GM18867 (cell line): ENCODE results near the gene TSPAN15.

Experiments
- ATAC-seq: cut with Tn5 transposase; IDR thresholded peaks from one replicate; pipeline ENCODE4 v1.9.1; 2021; ENCODE audit warnings: mild to moderate bottlenecking, moderate library complexity; ENCODE audit not compliant: unreplicated experiment

Gene TSPAN15

DNA sequence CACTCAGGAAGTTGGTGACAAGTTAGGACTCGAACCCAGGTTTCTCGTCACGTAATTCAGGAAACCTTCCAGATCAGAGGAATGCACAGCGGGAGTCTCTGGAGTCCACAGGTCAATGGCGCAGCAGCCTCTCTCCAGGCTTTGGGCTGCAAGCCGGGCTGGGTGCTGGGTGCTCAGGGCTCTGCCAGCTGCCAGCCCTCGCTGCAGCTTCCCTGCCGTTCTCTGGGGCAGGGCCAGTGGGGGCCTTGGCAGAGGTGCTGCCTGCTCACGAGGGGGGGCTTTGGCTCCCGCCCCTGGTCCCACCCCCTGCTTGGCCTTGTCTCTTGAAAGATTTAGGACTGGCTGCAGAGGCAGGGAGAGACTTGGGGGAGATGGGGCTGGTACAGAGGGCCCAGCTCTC lies 34.6 kb upstream of the TSPAN15 start, which contains the start of gene TACR2:
Gene TACR2, minus strand, starts transcription at position 224 of the 400 bp plus-strand sequence. CDS start 595 bp downstream, outside the sequence.
- no peak for ATAC-seq

DNA sequence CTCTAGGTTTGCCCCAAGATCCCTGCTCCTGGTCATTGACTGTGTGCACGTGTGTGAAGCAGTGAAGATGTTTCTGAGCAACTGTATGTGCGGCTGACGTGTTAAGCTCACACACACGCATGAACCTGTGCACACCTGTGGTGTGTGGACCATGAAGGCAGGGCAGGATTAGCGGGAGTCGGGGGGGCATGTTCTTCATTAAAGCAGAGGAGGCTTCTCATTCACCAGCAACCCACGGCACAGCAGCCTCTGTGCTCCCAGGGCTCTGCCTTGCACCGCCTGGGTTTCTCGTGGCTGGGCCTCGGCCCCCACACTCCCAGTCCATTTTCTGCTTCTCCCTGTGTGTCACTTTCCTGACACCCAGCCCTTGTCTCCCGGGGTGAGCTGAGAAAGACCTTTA lies 33.7 kb upstream of the TSPAN15 start:
- ATAC-seq = no peak

DNA sequence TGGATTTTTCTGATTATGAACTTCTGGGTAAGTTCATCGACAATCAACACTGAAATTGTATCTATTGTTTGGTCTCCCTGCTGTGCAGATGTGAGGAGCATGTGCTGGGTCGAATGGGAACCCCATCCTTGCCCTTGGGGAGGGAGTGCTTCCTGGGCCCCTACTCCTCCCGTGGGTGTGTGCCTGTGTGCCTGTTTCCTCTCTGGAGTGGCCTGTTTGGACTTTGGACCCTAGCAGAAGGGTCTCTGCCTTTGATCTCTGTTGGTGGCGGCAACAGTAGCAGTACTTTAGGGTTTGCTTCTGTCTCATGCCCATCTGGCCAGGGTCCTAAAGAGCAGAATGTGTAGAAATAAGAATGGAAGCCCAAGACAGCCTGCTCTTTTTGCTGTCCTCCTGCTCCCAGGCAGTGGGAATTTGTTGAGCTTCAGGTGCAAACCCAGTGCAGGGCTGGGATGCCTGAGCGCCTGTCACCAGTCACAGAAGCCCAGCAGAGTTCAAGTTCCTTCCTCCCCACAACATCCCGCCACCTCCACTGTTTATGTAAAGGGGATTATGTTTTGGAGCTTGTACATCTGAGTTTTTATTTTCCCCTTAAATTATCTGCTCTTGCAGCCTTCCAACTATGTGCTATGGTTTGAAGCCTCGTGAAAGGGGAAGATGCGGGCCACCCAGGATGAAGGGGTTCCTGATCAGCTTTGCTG lies 33.1 kb upstream of the TSPAN15 start:
- no peak for ATAC-seq

DNA sequence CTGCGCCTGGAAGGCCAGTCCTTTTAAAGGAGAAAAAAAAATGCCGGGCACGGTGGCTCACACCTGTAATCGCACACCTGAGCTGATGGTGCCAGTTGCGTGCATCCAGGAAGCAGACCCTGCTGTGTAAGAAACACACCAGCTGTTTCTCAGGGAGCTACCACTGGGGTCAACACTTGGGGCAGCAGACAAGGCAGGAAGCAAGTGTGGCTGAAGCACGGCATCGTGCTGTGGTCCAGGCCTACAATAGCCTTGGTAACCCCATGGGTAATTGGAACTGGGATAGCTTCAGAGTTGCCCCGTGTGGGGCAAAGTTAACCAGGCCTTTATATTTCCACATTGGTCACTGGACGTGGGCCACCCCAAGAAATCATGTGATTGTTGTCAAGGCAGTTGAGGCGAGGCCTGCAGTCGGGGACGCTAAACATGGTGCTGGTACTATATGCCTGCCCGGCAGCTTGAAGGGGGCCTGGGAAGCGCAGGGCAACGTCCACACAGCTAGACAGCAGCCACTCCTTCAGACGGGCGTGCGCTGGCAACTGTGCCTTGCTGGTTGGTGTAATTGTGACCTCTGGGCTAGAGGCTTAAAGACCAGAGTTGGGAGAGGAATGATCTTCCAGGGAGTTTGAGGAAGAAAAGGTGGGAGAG lies 32.0 kb upstream of the TSPAN15 start:
- no peak for ATAC-seq

DNA sequence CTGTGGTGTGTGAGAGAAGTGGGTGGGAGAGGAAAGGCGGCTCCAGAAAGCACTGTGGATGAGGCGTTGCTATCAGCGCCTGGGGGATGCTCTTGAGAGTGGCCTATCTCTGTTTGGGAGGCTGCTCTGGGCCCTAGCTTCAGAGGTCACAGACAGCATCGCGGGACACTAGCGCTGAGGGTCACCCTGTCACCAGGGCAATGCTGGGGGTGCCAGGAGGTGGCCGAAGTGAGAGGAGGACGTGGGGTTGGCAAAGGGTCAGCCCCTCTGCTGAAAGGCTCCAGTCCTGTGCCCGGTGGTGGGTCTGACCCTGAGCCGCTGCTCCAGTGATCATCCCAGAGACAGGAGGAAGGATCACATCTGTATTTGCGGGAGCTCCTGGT lies 31.5 kb upstream of the TSPAN15 start:
- ATAC-seq = no peak

DNA sequence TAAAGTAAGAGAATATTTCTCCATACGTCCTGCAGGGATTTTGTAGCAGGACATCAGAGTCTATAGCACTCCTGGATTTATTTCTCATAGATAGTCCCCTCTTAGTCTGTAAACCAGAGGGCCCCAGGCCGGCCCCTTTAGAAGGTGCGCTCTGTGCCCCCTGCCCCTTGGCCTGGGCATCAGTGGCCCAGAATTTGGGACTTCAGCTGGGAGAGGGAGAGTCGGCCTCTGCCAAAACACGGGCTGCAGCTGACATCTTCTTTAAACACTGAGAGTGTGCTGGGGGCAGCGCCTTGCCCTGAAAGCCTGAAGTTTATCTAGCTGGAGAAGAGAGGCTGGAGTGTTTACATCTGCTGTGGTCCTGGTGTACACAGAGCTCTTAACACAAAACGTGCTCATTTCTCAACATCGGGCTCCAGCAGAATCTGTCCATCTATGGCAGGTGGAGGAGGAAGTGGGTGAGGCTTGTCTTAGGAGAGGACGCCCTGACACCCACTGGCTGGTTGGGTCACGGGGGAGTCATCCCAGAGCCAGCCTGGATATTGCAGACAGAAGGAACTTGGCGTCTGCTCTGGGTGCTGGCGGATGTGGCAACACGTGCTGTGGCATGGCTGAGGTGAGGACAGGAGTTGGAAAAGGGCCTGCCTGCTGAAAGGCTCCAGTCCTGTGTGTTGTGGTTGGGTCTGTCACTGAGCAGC lies 29.5 kb upstream of the TSPAN15 start:
- no peak for ATAC-seq

DNA sequence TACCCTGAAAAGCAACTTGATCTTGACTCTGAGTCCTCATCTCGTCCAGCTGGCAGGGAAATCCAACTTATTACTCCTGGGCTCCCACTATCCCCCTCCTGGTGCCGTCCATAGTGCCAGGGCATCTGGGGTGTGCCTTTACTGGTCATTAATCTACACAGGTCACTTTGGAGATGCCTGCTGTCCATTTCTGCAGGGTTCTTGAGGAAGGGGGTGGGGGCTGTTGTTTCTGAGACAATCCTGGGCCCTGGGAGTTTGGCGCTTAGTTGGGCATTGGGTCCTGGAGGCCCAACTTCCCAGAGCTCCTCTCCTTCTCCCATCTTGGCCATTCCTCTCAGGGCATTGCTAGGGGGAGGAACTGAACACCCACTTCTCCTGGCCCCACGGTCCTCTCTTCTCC lies 28.6 kb upstream of the TSPAN15 start:
- no peak for ATAC-seq

DNA sequence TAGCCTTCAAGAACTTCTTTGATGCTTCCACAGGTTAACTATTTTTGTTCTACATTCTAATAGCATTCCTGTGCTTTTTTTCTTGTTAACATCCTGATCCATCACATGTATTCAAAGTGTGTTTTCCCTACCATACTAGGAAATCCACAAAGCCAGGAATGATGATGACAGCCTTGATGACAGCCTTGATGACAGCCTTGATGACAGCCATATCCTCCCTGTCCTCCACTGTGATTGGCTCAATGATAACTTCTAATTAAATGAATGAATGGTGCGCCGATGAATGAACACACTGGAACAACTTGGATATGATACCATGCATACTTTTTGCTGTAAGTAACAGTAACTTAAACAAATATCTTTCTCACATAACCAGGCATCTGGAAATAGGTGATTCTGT lies 26.2 kb upstream of the TSPAN15 start:
- ATAC-seq = no peak

DNA sequence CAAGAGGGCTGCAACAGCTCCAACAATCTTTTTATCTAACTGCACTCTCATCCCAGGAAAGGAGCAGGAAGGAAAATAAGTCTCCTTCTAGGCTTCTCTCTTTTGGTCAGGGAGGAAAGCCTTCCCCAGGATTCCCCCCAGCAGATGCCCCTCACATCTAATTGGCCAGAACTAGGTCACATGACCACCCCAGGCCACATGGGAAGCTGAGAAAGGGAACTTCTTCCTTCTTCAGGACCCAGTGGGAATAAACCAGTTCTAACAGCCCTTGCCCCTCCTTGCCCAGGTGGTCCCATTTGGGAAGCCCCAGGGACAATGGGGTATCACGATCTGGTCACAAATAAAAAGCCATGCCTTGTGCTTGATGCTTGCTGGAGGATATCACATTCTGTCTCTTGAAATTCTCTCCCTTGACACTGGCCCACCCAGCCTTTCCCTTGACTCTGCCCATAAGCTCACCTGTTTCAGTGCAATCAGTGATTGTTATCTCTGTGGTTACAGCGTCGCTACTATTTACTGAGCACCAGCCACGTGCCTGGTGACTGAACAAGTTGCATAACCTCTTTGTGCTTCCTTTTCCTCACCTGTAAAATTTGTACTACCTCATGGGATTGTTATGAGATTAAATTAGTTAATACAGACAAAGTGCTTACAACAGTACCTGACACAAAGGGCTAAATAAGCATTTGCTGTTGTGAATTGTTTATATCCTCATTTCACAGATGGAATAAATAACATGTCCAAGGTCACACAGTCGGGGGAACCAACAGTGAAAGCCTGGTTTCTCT lies 25.6 kb upstream of the TSPAN15 start:
- no peak for ATAC-seq

DNA sequence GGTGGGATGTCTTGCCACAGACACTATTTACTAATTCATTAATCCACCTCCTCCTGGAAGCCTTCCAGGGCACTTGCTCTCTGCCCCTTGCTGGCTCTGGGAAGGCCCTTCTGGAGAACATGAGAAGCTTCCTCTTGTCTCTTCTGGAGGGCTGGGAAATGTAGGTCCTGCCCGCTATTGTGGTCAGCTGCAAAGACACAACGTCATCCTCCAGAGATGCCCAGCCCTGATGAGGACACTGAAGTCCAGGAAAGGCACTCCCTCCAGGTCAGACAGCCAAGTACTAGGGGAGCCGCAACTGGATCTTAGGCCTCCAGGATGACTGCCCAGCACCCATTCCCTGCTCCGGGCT lies 24.9 kb upstream of the TSPAN15 start:
- ATAC-seq = no peak

DNA sequence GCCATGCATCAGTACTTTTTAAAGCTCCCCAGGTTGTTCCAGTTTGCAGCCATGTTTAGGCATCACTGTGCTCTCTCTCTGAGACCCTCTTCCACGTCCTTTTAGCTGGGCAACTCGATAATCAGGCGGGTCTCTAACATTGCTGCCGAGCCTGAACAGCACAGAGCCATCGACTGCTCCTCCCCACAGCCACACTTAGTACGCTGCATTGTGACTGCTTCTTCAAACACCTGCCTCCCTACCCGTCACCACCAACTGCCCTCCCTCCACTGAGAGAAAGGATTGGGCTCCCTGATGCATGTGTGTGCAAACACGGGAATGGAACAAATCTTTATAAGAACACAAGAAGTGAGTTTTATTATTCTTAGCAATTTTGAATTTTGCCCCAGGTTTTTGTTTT lies 23.1 kb upstream of the TSPAN15 start:
- no peak for ATAC-seq

DNA sequence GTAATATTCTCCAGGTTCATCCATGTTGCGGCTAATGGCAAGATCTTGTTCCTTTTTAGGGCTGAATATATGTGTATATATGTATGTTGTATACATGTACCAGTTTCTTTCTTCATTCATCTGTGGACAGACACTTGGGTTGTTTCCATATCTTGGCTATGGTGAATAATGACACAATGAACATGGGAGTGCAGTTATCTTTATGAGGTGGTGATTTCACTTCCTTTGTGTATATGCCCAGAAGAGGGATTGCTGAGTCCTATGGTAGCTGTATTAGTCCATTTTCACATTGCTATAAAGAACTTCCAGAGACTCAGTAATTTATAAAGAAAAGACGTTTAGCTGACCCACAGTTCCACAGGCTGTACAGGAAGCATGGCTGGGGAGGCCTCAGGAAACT lies 17.1 kb upstream of the TSPAN15 start:
- ATAC-seq = no peak

DNA sequence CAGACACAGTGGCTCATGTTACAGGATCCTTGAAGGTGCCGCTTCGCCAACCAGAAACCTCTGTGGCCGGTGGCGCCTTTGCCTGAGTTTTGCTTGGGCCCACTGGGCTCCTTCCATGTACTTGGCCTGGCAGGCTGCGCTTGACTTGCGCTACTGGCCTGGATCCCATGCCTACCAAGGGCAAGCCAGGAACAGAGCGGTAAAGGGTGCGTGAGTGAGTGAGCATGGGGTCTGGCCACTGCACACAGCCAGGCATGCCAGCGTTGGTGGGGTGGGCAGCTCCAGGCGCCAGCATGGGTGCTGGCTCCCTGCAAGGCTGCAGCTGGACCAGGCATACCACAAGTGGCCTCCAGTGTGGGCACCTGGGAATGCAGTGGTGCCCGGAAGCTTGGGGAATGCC lies 16.3 kb upstream of the TSPAN15 start:
- no peak for ATAC-seq

DNA sequence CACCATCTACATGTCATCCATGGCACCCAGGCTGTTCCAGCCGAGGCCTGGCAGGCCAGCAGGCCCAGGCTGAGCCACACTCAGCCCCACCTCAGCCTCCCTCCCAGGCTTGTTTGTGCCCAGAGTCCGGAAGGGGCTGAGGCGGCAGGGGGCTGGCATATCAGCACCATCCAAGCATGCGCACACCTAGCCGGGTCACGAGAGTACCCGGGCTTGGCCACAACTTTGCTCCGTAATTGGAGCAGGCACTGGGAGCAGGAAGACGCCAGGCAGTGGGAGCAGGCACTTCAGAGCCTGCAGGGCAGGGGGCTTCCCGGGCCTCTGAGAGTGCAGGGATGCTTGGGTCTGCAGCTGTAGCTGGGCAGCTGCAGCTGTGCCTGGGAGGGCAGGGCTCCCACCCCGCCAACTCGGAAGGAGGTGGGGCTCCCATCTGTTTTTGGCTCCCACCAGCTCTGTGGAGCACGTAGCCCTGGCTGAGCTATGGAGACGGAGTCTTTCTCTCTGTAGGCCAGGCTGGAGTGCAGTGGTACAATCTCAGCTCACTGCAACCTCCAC lies 15.2 kb upstream of the TSPAN15 start:
- no peak for ATAC-seq

DNA sequence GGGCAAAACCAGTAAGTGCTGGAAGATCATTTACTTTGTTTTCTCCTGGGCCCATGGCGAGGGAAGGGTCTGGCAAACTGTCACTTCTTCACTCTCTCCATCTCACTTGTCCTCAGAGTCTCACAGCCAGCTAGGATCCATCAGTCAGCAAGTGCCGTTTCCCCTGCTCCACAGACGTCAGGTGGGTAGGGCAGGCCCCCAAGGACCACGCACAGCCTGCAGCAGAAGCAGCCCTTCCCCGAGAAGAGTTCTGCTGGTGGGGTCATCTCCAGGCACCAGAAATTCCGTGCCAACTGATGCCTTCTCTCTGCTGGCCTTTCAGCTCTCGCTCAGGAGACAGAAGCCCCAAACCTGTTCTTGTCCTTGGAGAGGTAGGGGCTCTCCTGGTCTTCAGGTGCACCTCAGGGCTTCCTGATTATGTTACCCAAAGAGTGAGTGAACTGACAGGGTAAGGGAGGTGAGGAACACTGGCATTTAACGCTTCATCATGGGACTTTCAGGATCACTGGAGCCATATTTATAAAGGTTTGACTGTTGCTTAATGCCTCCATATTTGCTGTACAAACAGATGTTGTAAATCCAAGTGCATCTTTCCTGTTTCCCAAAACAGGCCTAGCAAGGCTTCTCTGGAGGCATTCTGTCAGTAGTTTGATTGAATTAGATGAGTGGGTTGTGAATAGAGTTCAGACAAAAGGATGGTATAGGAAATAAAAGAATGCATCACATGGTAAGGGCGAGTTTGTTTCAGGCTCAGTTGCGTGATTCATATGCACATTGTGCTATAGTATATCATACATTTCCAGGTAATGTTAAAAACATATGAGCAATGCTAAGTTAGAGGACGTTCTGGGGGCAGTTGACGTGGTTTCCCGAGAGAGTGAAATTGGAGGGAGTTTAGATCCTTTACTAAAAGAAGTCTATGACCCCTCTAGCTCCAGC lies 13.7 kb upstream of the TSPAN15 start:
- ATAC-seq = no peak

DNA sequence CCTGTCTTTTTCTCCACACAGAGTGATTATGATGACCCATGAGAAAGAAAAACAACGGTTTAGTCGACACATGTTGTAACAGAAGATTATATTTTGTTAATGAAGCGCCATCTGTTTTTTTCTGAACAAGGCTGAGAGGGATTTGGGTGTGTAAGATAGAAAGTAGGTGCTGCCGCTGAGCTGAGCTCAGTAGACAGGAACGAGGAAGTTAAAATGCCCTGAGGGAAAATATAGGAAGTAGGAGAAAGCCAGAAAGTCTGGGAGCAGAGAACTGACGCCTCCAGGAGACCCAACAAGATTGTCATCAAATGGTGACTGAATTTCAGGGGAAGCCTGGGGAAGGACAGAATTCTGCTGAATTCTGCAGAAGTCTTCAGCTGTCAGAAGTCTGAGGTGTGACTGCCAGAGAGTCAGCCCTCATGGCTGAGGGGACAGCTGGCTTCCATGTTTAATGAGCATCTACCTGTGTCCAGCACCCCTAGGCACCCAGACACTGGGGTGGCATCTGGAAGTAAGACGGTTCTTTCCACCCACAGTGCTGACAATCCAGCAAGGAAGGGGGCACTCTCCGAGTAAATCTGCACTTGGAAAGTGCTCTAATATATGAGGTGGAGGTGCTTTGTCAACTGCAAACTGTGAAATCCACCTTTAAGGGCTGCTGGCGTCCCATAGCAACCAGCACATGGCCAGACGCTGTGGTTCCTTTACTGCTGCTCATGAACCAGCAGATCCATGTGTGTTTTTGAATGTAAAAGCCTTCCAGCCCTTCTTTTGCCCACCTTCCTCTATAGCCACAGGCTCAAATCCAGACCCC lies 12.5 kb upstream of the TSPAN15 start:
- ATAC-seq = no peak

DNA sequence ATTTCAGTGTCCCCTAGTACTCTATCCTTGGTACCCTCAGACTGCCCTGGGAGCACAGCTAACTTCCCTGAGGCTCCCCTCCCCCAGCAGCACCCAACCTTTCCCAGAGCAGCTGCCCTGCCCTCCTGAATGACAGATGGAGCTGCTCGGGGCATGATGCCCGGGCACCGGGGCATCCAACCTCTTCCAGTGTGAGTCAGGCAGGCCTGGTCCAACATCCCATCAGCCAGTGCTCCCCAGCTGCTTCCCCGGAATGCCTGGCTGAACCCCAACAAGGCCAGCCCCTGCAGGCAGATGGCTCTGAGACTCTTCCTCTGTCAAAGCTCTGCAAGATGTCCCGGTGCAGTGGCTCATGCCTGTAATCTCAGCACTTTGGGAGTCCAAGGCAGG lies 11.9 kb upstream of the TSPAN15 start:
- ATAC-seq = no peak

DNA sequence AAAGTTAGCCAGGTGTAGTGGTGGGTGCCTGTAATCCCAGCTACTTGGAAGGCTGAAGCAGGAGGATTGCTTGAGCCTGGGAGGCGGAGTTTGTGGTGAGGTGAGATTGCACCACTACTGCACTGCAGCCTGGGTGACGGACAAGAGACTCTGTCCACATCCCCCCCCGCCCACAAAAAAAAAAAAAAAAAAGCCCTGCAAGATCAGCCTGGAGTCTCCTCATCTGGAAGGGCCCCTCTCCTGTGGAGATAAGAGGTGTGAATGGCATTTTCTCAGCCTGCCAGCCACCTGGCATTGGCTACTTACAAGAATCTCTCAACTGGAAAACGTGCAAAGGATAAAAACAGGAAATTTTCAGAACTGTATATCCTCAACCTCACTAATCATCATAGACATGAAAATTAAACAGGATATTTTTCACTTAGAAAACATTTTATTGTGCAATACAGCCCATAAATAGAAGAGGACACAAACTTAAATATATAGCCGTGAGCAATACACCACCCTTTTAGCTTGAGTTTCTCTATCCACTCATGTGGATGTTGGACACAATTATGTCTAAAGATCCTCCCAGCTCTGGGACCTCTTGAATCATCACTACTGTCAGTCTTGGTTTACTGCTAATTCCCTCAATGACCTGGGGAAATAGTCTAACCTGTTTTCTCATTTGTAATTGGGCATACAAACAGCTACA lies 11.3 kb upstream of the TSPAN15 start:
- no peak for ATAC-seq

DNA sequence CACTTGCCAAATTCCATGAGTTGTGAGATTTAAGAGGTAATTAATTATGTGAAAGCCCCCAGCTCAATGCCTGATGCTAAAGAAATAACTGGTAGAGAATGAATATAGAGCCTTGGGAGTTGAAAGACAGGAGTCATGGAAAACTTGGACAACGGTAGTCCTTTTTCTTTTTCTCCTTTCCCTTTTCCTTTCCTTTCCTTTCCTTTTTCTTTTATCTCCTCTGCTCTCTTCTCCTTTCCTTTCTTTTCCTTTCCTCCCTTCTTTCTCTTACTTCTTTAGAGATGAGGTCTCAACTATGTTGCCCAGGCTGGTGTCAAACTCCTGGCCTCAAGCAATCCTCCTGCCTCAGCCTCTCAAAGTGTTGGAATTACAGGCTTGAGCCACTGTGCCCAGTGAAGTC lies 7.9 kb upstream of the TSPAN15 start:
- no peak for ATAC-seq
